Measurements from ENCODE around the gene SLC35B2.

SLC35B2 gene, protein sequence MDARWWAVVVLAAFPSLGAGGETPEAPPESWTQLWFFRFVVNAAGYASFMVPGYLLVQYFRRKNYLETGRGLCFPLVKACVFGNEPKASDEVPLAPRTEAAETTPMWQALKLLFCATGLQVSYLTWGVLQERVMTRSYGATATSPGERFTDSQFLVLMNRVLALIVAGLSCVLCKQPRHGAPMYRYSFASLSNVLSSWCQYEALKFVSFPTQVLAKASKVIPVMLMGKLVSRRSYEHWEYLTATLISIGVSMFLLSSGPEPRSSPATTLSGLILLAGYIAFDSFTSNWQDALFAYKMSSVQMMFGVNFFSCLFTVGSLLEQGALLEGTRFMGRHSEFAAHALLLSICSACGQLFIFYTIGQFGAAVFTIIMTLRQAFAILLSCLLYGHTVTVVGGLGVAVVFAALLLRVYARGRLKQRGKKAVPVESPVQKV

GRCh38 chr6:44257025-44257752, at the start of gene SLC35B2:
SLC35B2 (minus strand) TSS chr6:44257528; CDS start chr6:44257410, 118 bp downstream.
- peak; percentile 74 for DNase-seq

GRCh38 chr6:44306710-44307109, 49.4 kb upstream of the SLC35B2 start:
- DNase-seq = no peak

- no peak for DNase-seq
These were observed 47.9 kb upstream of the SLC35B2 start for GRCh38 chr6:44305200-44305725.

- peak; percentile 43 for DNase-seq
These were observed 47.2 kb upstream of the SLC35B2 start for GRCh38 chr6:44304282-44305199.

GRCh38 chr6:44303842-44304241, 46.5 kb upstream of the SLC35B2 start:
- no peak for DNase-seq

- DNase-seq = no peak
These were observed 45.5 kb upstream of the SLC35B2 start for GRCh38 chr6:44302856-44303255.

GRCh38 chr6:44301782-44302564, 44.6 kb upstream of the SLC35B2 start:
- no peak for DNase-seq

DNA sequence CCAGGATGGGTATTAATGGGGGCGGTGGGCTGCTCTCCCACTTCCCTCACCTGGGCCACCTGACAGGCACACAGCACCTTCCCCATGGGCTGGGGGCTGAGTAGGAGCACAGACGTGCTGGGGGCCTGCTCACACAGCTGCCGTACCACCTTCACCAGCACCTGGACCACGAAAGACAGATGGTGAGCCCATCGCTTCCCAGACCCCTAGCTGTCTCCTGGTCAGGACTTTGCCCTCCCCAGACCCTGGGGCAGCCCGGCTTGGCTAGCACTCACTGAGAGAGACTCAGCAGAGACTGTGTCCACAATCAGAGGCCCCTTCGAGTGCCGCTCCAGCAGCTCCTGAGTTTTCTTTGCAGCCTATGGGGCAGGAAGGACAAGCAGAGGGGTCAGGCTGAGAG, 43.8 kb upstream of the SLC35B2 start:
- DNase-seq = no peak

DNA sequence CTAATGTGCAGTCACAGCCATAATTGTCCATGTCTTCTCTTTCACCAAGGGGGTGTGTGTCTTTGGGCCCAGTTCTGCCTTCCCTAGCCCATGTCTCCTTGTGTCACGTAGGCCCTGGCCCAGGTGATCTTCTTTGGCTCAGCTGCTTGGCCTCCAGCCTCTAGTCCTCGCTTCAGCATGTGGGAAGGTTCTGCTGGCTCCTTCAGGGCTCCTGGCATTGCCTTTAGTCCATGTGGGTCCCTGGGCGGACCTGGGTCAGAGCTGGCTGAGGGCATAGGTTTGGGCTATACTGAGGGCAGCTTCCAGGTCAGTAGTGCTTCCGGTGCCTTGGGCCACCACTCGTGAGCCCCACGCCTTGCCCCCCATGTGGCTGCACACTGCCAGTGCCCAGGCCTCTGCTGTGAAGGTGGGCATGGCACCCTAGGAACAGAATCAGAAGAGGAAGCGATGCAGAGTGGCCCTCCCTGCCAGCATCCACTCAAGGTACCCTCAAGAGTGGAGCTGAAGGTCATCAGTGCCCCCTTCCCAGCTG, 43.0 kb upstream of the SLC35B2 start:
- no peak for DNase-seq

- DNase-seq = no peak
These were observed 41.5 kb upstream of the SLC35B2 start for GRCh38 chr6:44298864-44299263.

DNA sequence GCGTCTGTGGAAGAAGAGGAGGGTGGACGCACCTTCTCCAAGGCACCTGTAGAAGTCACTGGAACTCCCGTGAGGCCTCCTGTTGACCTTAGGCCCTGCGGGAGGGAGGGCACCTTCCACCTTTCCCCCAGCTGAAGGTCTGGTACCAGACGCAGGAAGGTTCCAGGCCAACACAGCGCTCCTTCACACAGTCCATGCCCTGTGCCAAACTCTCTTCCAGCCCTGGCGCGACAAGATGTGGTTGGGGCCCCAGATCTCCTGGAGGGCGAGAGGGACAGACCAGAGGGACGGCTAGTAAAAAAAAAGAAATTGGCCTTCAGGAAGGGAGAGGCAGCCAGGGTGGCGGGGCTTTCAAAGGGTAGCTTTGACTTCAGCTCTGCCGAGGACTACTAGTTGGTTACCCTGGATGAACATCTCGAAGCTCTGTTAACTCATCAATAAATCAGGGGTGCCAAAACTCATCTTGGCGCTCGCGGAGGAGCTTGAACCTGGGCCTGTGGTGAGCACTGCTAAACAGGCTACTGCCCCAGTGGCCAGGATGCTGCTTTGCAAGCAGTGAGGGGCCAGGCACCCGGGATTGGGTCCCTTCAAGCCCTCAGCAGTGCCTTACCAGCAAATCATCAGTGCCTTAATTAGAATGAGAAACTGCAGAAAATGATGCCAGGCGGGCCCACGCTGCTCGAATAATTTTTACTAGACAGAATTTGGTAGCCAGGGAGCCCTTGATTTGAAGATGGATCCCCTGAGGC, 40.9 kb upstream of the SLC35B2 start:
- DNase-seq = no peak

- peak; percentile 54 for DNase-seq
These were observed 40.0 kb upstream of the SLC35B2 start for GRCh38 chr6:44297063-44298038.

- DNase-seq = no peak
These were observed 37.8 kb upstream of the SLC35B2 start for GRCh38 chr6:44294832-44295791.

- no peak for DNase-seq
These were observed 35.5 kb upstream of the SLC35B2 start for GRCh38 chr6:44292661-44293365.

DNA sequence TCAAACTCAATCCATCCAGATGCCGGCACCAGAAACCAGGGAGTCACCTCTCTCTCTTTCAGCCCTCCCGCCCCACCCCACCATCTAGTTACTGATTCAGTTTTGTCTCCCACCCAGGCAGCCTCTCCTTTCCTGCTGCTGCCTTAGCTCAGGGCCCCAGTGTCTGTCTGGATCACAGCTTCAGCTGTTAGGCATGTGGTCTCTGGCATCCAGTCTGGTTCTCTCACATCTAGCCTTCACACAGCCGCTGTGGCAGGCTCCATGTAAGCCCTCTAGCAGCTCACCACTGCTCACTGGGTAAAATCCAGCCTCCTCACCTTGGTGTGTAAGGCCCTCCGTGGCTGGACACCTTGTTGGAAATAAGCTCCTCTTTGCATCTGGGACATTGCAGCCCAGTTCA, 34.5 kb upstream of the SLC35B2 start:
- DNase-seq = no peak

DNA sequence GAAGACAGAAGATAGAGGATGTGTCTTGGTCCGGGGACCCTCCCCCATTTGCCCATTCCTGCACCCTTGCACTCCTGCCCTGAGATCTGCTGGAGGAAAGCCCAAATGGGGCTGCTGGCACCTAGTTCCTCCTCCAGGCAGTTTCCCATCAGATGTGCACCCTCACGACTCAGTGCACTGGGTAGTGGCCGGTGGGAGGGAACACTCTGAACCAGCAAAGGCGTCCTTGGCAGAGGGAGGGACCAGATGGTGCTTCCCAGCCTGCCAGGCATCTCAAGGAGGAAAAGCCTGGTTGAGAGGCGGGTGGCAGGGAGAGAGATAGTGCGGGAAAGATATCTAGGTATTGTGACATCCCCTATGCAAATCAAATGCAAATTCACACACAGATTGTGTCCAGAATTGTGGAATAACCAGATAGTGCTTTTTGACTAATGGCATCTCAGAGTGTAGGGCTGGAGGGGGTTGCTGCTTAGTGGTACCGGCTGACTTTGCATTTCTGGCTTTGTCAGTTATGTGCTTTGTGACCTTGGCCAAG, 32.5 kb upstream of the SLC35B2 start:
- no peak for DNase-seq

DNA sequence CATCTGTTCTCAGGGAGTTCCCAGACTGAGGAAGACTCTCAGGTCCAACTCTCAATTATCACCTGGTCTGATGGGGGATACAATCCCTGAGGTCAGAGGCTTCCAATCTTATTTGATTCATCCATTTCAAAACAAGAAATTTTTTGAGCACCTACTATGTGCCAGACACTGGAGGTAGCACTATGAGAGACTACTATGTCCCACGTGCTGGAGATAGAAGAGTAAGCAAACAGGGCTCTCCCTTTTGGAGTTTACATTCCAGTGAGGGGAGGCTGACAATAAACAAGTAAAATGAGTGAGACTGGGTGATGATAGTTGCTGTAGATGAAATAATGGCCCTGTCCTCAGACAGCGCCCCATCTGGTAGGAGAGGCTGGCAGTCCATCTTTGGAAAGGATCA, 29.4 kb upstream of the SLC35B2 start:
- DNase-seq = no peak

DNA sequence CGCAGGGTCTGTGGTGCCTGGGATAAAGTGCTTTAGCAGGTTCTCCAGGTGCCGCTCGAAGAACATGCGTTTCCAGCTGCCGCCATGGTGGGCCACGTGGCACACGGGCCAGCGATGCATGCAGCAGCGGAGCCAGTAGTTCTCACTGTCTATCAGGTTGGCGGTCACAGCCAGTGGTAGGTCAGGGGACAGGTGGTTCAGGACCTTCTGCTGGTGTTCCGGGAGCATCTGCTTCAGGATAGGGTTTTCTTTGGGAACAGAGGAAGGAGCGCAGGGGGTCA, 28.9 kb upstream of the SLC35B2 start:
- DNase-seq = no peak

Data from activated CD4-positive, CD25-positive, alpha-beta regulatory T cell treated with anti-CD3 and anti-CD28 coated beads, Interleukin-2, amount 50 U/mL, for 72 hours (primary cell).